Stimulated activated CD4-positive, alpha-beta T cell treated with anti-CD3 and anti-CD28 coated beads, Interleukin-15, amount 100 ng/mL, for 1 hour (primary cell): ENCODE data around the gene MIEF1.
"Not testable (repeated sequence)": the region's sequence is repeated elsewhere in the genome, so short reads cannot be mapped to it uniquely, and the experiment has no call there.

Source experiments
- DNase-seq, 2 donors: peaks; one replicate each; pipeline ENCODE4 v3.0.0-alpha.2; 2020; ENCODE audit warnings: low read depth in 1 of 2, low spot score in 1 of 2

The MIEF1 gene

GRCh38 chr22:39489094-39490068 lies 12.7 kb upstream of the MIEF1 start:
- no peak for DNase-seq

GRCh38 chr22:39490135-39490798 lies 11.8 kb upstream of the MIEF1 start:
- DNase-seq, result peak; percentile 49 to 54

GRCh38 chr22:39490966-39491680 lies 11.0 kb upstream of the MIEF1 start:
- DNase-seq, result no peak

- no peak for DNase-seq
Measured at GRCh38 chr22:39491696-39492095, 10.4 kb upstream of the MIEF1 start.

GRCh38 chr22:39492186-39492585 lies 9.9 kb upstream of the MIEF1 start:
- DNase-seq, result no peak

GRCh38 chr22:39493759-39494158 lies 8.3 kb upstream of the MIEF1 start:
- DNase-seq, result no peak

- DNase-seq, result no peak
Measured at GRCh38 chr22:39494471-39495120, 7.5 kb upstream of the MIEF1 start.

- peak; percentile 25 to 41 for DNase-seq
Measured at GRCh38 chr22:39496131-39496838, 5.8 kb upstream of the MIEF1 start.

- no peak for DNase-seq
Measured at GRCh38 chr22:39497429-39497828, 4.7 kb upstream of the MIEF1 start.

GRCh38 chr22:39498368-39498767 lies 3.7 kb upstream of the MIEF1 start:
- DNase-seq, result no peak

- no peak for DNase-seq
Measured at GRCh38 chr22:39498802-39499201, 3.3 kb upstream of the MIEF1 start.

GRCh38 chr22:39500101-39500500 lies 2.0 kb upstream of the MIEF1 start:
- no peak for DNase-seq

GRCh38 chr22:39501644-39502108 lies 414 bp upstream of the MIEF1 start:
- no peak for DNase-seq

- no peak for DNase-seq
Measured at GRCh38 chr22:39502789-39503409, 809 bp downstream of the MIEF1 start.

GRCh38 chr22:39503630-39504029 lies 1.5 kb downstream of the MIEF1 start:
- no peak for DNase-seq

GRCh38 chr22:39504071-39504470 lies 2.0 kb downstream of the MIEF1 start:
- DNase-seq, result no peak

GRCh38 chr22:39507021-39507420 lies 4.9 kb downstream of the MIEF1 start:
- not testable (repeated sequence) for DNase-seq

- DNase-seq, result no peak
Measured at GRCh38 chr22:39508393-39508792, 6.3 kb downstream of the MIEF1 start.

GRCh38 chr22:39510529-39511149 lies 8.5 kb downstream of the MIEF1 start:
- DNase-seq, result no peak
